B cell (primary cell): ENCODE measurements around the gene PTS. TPM values are rescaled to one million over a fixed set of nuclear protein-coding genes. Genes with fewer than 3 reads are reported as not detected.

Experiments
- ATAC-seq: fragments of 200-7000 bp; cut with Tn5 transposase; one replicate; pipeline ENCODE4 v1.10.0; 2021; ENCODE audit warnings: low read depth, mild to moderate bottlenecking, moderate number of reproducible peaks, moderate library complexity
- CTCF ChIA-PET: fragments of 350-600 bp; sonication (Branson Sonifier 250); formaldehyde crosslinking; loops from one replicate; lab custom pipeline; 2021; ENCODE audit warnings: antibody characterized with exemption, inconsistent platforms; lab: Charles Lee
- POLR2A ChIA-PET: fragments of 350-600 bp; sonication (Branson Sonifier 250); formaldehyde crosslinking; loops from one replicate; lab custom pipeline; 2021; ENCODE audit warnings: antibody characterized with exemption; lab: Charles Lee
- DNase-seq: peaks from one replicate; pipeline ENCODE4 v3.0.0; 2013
- H2AFZ ChIP-seq: 2 replicates; pipeline ENCODE4 v1.6.1; 2012; ENCODE audit warnings: mild to moderate bottlenecking, low read depth, low read length; ENCODE audit not compliant: insufficient read depth, poor library complexity, severe bottlenecking
- H3K27ac ChIP-seq, 2 donors: 1 replicate in 1 of 2; 2 replicates in 1 of 2; pipeline ENCODE4 v1.5.1; 2012 to 2013; ENCODE audit warnings: low read length in 2 of 2, mild to moderate bottlenecking in 2 of 2, moderate library complexity in 1 of 2
- H3K27me3 ChIP-seq, 4 experiments: fragments of 200-600 bp in 1 of 4; sonication (generic) in 1 of 4; replicated peaks in 1 of 4; 1 replicate in 2 of 4; 2 replicates in 2 of 4; pipeline versions ENCODE4 v1.6.1 to v1.7.0; 2013 to 2016; ENCODE audit warnings: low read length in 3 of 4, mild to moderate bottlenecking in 2 of 4, mixed read lengths in 1 of 4, moderate library complexity in 1 of 4; ENCODE audit not compliant: insufficient read depth in 4 of 4, control insufficient read depth in 3 of 4; ENCODE audit errors: control extremely low read depth in 1 of 4
- H3K36me3 ChIP-seq, 2 experiments: replicated peaks in 1 of 2; 1 replicate in 1 of 2; 2 replicates in 1 of 2; pipeline versions ENCODE4 v1.6.1 to v1.7.1; 2013; ENCODE audit warnings: low read length in 1 of 2; ENCODE audit not compliant: insufficient read depth in 2 of 2, control insufficient read depth in 1 of 2; ENCODE audit errors: control extremely low read depth in 1 of 2, extremely low read depth in 1 of 2
- H3K4me1 ChIP-seq, 2 donors: fragments of 200-600 bp in 1 of 2; sonication (generic) in 1 of 2; 1 replicate in 1 of 2; 2 replicates in 1 of 2; pipeline versions ENCODE4 v1.5.1 to v1.6.1; 2013 to 2017; ENCODE audit warnings: low read length in 2 of 2; ENCODE audit not compliant: control insufficient read depth in 2 of 2, insufficient read depth in 2 of 2
- H3K4me2 ChIP-seq: replicated peaks from 2 replicates; pipeline ENCODE3; 2012; ENCODE audit warnings: mild to moderate bottlenecking, low read depth, low read length; ENCODE audit not compliant: poor library complexity, severe bottlenecking
- H3K4me3 ChIP-seq, 5 experiments: fragments of 200-600 bp in 1 of 5; sonication (generic) in 1 of 5; 1 replicate in 3 of 5; 2 replicates in 2 of 5; pipeline versions ENCODE4 v1.5.1 to v1.7.0; 2011 to 2016; ENCODE audit warnings: low read length in 4 of 5, mild to moderate bottlenecking in 4 of 5, low read depth in 2 of 5, control low read depth in 1 of 5, moderate library complexity in 1 of 5; ENCODE audit not compliant: insufficient read depth in 1 of 5; ENCODE audit errors: control extremely low read depth in 1 of 5, extremely low read depth in 1 of 5
- H3K79me2 ChIP-seq: fragments of 200-600 bp; sonication (generic); one replicate; pipeline ENCODE4 v1.6.0; 2016; ENCODE audit warnings: low read length; ENCODE audit not compliant: control insufficient read depth, insufficient read depth
- H3K9ac ChIP-seq: fragments of 200-600 bp; sonication (generic); 2 replicates; pipeline ENCODE4 v1.6.1; 2017; ENCODE audit warnings: mild to moderate bottlenecking, low read length, moderate library complexity
- H3K9me3 ChIP-seq, 3 donors: one replicate each; pipeline versions ENCODE4 v1.6.1 to v1.7.1; 2013; ENCODE audit warnings: low read length in 2 of 3; ENCODE audit not compliant: control insufficient read depth in 2 of 3, insufficient read depth in 1 of 3; ENCODE audit errors: control extremely low read depth in 1 of 3
- H4K20me1 ChIP-seq: 2 replicates; pipeline ENCODE4 v1.6.0; 2012; ENCODE audit warnings: mild to moderate bottlenecking, low read length; ENCODE audit not compliant: insufficient read depth, control insufficient read depth, poor library complexity, severe bottlenecking
- H3K27ac Mint-ChIP-seq: one replicate; pipeline ENCODE4 v1.8.0; 2021; ENCODE audit warnings: mixed read lengths
- H3K27me3 Mint-ChIP-seq: one replicate; pipeline ENCODE4 v1.8.0; 2021; ENCODE audit warnings: mixed read lengths
- H3K4me1 Mint-ChIP-seq: one replicate; pipeline ENCODE4 v1.8.0; 2021; ENCODE audit warnings: mixed read lengths
- H3K4me3 Mint-ChIP-seq: one replicate; pipeline ENCODE4 v1.8.0; 2021; ENCODE audit warnings: mixed read lengths
- H3K9me3 Mint-ChIP-seq: one replicate; pipeline ENCODE4 v1.8.0; 2022; ENCODE audit warnings: mixed read lengths; ENCODE audit not compliant: insufficient read depth
- EZH2 ChIP-seq: IDR thresholded peaks from 2 replicates; pipeline ENCODE4 v1.6.1; 2012; ENCODE audit warnings: borderline replicate concordance, low read depth, mild to moderate bottlenecking, moderate library complexity, low read length; ENCODE audit not compliant: insufficient read depth, poor library complexity, severe bottlenecking
- WGBS: methylation state at CpG from one replicate; pipeline ENCODE4 v1.1.5; 2013; ENCODE audit warnings: missing lambda C conversion rate; ENCODE audit not compliant: insufficient coverage; 5-methylcytosine and 5-hydroxymethylcytosine counted together
- intact Hi-C: fragments of 100-400 bp; cut with micrococcal nuclease; formaldehyde crosslinking; loops from one replicate; pipeline ENCODE4 v1.10.0; 2022
- polyA plus RNA-seq: library from polyadenylated mRNA; depleted of rRNA; stranded (reverse); fragments of >200 nt; gene quantifications from 2 replicates; pipeline ENCODE4 v1.2.3, GENCODE V29; 2012
- total RNA-seq, 2 donors: library from RNA; stranded (reverse); fragments of 120-200 nt in 1 of 2; gene quantifications; 1 replicate in 1 of 2; 2 replicates in 1 of 2; pipeline versions ENCODE4 v1.2.3 to v1.2.4, GENCODE V29; 2013 to 2022
- TF ChIP-seq, protein P1 (sequence below): fragments of 200-600 bp; IDR thresholded peaks from one replicate; pipeline ENCODE4 v1.8.0; 2022; ENCODE audit warnings: antibody characterized with exemption, mild to moderate bottlenecking

PTS gene
- total and polyA plus RNA-seq, 2 donors (not counting 1 experiment from before 2014, with no cell fraction given) = 36.2 to 36.9 TPM

DNA sequence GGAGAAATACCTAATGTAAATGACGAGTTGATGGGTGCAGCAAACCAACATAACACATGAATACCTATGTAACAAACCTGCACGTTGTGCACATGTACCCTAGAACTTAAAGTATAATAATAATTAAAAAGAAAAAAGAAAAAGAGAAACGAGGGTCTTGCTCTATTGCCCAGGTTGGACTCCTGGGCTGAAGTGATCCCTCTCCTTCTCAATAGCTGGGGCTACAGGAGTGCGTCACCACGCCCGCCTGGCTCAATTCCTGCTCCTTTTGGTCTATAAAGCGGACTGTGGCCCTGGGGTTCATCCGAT lies 521 bp upstream of the PTS start:
- peak overlapping the region; percentile 99 for H3K27ac ChIP-seq
- H3K79me2 ChIP-seq = peaks cover 26% of the 10 kb centered on the region
- H4K20me1 ChIP-seq = no peaks in the 10 kb centered on the region
- peak overlapping the region; percentile 96 for H3K9ac ChIP-seq
- ATAC-seq (no peak), DNase-seq (no peak)
- H2AFZ ChIP-seq = peak overlapping the region; percentile 97
- peaks cover 10 to 18% of the 10 kb centered on the region in 2 donors for H3K4me1 ChIP-seq
- TF ChIP-seq, protein P1, sequence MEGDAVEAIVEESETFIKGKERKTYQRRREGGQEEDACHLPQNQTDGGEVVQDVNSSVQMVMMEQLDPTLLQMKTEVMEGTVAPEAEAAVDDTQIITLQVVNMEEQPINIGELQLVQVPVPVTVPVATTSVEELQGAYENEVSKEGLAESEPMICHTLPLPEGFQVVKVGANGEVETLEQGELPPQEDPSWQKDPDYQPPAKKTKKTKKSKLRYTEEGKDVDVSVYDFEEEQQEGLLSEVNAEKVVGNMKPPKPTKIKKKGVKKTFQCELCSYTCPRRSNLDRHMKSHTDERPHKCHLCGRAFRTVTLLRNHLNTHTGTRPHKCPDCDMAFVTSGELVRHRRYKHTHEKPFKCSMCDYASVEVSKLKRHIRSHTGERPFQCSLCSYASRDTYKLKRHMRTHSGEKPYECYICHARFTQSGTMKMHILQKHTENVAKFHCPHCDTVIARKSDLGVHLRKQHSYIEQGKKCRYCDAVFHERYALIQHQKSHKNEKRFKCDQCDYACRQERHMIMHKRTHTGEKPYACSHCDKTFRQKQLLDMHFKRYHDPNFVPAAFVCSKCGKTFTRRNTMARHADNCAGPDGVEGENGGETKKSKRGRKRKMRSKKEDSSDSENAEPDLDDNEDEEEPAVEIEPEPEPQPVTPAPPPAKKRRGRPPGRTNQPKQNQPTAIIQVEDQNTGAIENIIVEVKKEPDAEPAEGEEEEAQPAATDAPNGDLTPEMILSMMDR = no peak
- TF ChIP-seq EZH2 = no peak
- Mint-ChIP-seq H3K4me3 (peak overlapping the region; percentile 95), H3K27ac (peak overlapping the region; percentile 99), H3K9me3 (no peaks in the 10 kb centered on the region), H3K27me3 (no peaks in the 10 kb centered on the region), H3K4me1 (peaks cover 23% of the 10 kb centered on the region)
- H3K27me3 ChIP-seq = no peaks in the 10 kb centered on the region
- intact Hi-C loops = loop anchor here (1.0 to 10.0 kb wide), 9 partner anchors 55 to 1791 kb away; partner anchors contain the start of genes CFAP68, DLAT, FDXACB1 and NKAPD1
- H3K9me3 ChIP-seq = peaks cover 0 to 3% (median 0%) of the 10 kb centered on the region in 3 donors
- POLR2A ChIA-PET = interaction anchor here (0.8 to 1.3 kb wide), 2 partner anchors 54 to 70 kb away, joined by 3 to 5 read pairs; no protein-coding TSS in a partner anchor
- H3K4me3 ChIP-seq = peak overlapping the region; percentile 82 to 98 (median 92)
- peaks cover 0 to 17% of the 10 kb centered on the region in 2 experiments for H3K36me3 ChIP-seq
- H3K4me2 ChIP-seq = peak overlapping the region; percentile 98
- 42% methylated on average over 4 of the region's 8 CpGs for WGBS
- CTCF ChIA-PET = interaction anchor here (0.7 to 20.4 kb wide), 3 partner anchors 54 to 1063 kb away, joined by 3 to 471 read pairs (median 3); no protein-coding TSS in a partner anchor

DNA sequence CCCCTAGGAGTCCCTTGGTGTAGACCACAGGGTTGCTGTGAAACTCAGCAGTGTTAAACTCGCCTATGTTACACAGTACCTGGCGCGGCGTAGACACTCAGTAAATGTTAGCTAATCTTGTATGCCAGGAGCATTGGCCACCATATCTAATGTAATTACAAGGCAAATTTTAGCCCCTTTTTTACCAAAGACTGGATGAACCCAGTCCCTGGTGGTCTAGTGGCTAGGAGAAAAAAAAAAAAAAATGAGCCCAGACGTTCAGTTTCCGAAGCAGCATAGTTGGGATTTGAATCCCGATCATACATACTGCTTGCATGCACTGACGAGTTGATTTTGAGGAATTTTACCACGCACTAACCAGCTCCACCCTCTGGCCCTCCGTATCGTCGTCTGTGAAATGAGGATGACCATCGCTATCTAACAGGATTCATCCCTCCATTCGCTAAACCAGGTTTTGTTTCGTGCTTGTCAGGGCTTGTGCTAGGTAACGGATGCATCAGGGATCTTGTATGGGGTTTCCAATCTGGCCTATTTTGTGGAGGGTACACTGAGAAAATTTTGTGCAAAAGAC lies 688 bp downstream of the PTS start:
- peak overlapping the region; percentile 97 for H2AFZ ChIP-seq
- H3K36me3 ChIP-seq = peaks cover 0 to 26% of the 10 kb centered on the region in 2 experiments
- intact Hi-C loops = loop anchor here (1.0 to 10.0 kb wide), 9 partner anchors 53 to 1792 kb away; partner anchors contain the start of genes CFAP68, DLAT, FDXACB1 and NKAPD1
- H3K27ac ChIP-seq = peak overlapping the region; percentile 99
- Mint-ChIP-seq H3K4me1 (peaks cover 23% of the 10 kb centered on the region), H3K27ac (peak overlapping the region; percentile 99), H3K4me3 (peak overlapping the region; percentile 95), H3K27me3 (no peaks in the 10 kb centered on the region), H3K9me3 (no peaks in the 10 kb centered on the region)
- DNase-seq = no peak
- ChIA-PET POLR2A (no interaction called here), CTCF (interaction anchor here (20.4 kb wide), 1 partner anchor 53 kb away, joined by 471 read pairs; no protein-coding TSS in a partner anchor)
- H3K9ac ChIP-seq = peak overlapping the region; percentile 96
- no peaks in the 10 kb centered on the region for H4K20me1 ChIP-seq
- H3K4me1 ChIP-seq = peaks cover 10 to 18% of the 10 kb centered on the region in 2 donors
- ATAC-seq = peak; percentile 48
- H3K9me3 ChIP-seq = peaks cover 0 to 3% (median 0%) of the 10 kb centered on the region in 3 donors
- H3K4me2 ChIP-seq = peak overlapping the region; percentile 98
- H3K4me3 ChIP-seq = peak overlapping the region; percentile 63 to 98 (median 87)
- no peaks in the 10 kb centered on the region for H3K27me3 ChIP-seq
- H3K79me2 ChIP-seq = peaks cover 32% of the 10 kb centered on the region
- TF ChIP-seq EZH2 = no peak
- TF ChIP-seq, protein P1 = no peak
- 2% methylated on average over 8 of the region's 16 CpGs for WGBS
